WERI-Rb-1 (cell line): Measurements from ENCODE around the gene PSMD5.
A peak's percentile ranks its signal among the peaks of the same experiment; 100 is the strongest.
"Not testable (repeated sequence)": the region's sequence is repeated elsewhere in the genome, so short reads cannot be mapped to it uniquely, and the experiment has no call there.

Source experiments
- DNase-seq: peaks from one replicate; pipeline ENCODE4 v3.0.0-alpha.2; 2020
- H3K27ac ChIP-seq: fragments of 250-450 bp; sonication (Bioruptor Pico); 2 replicates; pipeline ENCODE4 v1.5.1; 2020; ENCODE audit warnings: mild to moderate bottlenecking, moderate library complexity
- H3K27me3 ChIP-seq: fragments of 250-450 bp; sonication (Bioruptor Pico); 2 replicates; pipeline ENCODE4 v1.5.1; 2021; ENCODE audit warnings: mild to moderate bottlenecking, low read depth, moderate library complexity; ENCODE audit not compliant: insufficient read depth, severe bottlenecking
- H3K36me3 ChIP-seq: fragments of 250-450 bp; sonication (Bioruptor Pico); 2 replicates; pipeline ENCODE4 v1.5.1; 2020; ENCODE audit warnings: mild to moderate bottlenecking, moderate library complexity
- H3K4me3 ChIP-seq: 2 replicates; pipeline ENCODE4 v1.5.1; 2011; ENCODE audit warnings: low read depth, mild to moderate bottlenecking, control low read depth, low read length
- H3K9me3 ChIP-seq: fragments of 250-450 bp; sonication (Bioruptor Pico); 2 replicates; pipeline ENCODE4 v1.5.1; 2021; ENCODE audit warnings: mild to moderate bottlenecking, moderate library complexity; ENCODE audit not compliant: severe bottlenecking
- TF ChIP-seq, protein P1 (sequence below): IDR thresholded peaks from 2 replicates; pipeline ENCODE4 v1.5.1; 2011; ENCODE audit warnings: low read depth, mild to moderate bottlenecking, control low read depth, inconsistent platforms, low read length

PSMD5 gene

DNA sequence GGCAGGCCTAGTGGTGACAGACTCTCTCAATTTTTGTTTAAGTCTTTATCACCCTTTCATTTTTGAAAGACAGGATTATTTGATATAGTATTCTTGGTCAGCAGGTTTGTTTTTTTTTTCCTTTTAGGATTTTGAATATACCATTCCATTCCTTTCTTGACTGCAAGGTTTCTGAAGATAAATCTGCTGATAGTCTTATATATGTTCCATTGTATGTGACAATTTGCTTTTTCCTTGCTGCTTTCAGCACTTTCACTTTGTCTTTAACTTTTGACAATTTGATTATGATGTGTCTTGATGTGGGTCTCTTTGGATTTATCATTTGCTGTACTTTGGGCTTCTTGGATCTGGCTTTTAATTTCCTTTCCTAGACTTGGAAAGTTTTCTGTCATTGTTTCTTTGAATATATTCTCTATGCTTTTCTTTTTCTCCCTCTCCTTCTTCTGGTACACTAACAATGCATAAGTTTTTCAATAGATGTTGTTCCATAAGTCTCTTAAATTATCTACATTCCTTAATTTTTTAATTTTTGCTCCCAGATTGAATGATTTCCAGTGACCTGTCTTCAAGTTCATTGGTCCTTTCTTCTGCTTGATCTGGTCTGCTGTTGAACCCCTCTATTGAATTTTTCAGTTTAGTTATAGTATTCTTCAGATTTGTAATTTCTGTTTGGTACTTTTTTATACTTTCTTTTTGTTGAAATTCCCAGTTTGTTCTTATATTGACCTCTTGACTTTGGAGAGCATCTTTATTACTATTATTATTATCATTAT lies 34.9 kb downstream of the PSMD5 start:
- Histone ChIP-seq H3K9me3 (peaks cover 23% of the 10 kb centered on the region), H3K36me3 (no peaks in the 10 kb centered on the region), H3K27me3 (no peaks in the 10 kb centered on the region), H3K4me3 (no peak overlapping the region), H3K27ac (no peak overlapping the region)
- no peak for DNase-seq
- TF ChIP-seq, protein P1, sequence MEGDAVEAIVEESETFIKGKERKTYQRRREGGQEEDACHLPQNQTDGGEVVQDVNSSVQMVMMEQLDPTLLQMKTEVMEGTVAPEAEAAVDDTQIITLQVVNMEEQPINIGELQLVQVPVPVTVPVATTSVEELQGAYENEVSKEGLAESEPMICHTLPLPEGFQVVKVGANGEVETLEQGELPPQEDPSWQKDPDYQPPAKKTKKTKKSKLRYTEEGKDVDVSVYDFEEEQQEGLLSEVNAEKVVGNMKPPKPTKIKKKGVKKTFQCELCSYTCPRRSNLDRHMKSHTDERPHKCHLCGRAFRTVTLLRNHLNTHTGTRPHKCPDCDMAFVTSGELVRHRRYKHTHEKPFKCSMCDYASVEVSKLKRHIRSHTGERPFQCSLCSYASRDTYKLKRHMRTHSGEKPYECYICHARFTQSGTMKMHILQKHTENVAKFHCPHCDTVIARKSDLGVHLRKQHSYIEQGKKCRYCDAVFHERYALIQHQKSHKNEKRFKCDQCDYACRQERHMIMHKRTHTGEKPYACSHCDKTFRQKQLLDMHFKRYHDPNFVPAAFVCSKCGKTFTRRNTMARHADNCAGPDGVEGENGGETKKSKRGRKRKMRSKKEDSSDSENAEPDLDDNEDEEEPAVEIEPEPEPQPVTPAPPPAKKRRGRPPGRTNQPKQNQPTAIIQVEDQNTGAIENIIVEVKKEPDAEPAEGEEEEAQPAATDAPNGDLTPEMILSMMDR = no peak

DNA sequence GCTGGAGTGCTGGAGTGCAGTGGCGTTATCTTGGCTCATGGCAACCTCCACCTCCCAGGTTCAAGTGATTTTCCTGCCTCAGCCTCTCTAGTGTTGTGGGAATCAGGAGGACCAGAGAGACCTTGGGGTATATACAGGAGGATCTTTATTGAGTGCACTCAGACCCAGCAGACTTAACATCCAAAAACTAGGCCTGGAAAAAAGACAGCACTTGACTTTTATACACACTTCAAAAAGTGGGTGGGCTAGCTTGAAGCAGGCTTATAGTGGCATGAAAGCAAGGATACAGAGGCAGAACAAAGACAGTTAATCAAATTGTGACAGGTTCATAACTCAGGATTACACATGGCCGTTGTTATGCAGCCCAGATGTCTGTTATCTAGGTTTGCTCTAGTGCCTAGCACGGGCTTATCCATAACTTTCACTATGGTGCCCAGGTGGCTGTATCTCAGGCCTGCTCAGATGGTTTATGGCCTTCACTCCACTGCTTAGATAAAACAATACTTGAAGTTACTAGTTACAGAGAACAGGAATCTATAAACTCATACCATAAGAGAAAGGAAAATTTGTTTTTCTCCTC lies 37.8 kb downstream of the PSMD5 start:
- H3K36me3 ChIP-seq, DNase-seq, H3K27ac ChIP-seq, H3K4me3 ChIP-seq, H3K27me3 ChIP-seq: not testable (repeated sequence)
- peaks cover 23% of the 10 kb centered on the region for H3K9me3 ChIP-seq

DNA sequence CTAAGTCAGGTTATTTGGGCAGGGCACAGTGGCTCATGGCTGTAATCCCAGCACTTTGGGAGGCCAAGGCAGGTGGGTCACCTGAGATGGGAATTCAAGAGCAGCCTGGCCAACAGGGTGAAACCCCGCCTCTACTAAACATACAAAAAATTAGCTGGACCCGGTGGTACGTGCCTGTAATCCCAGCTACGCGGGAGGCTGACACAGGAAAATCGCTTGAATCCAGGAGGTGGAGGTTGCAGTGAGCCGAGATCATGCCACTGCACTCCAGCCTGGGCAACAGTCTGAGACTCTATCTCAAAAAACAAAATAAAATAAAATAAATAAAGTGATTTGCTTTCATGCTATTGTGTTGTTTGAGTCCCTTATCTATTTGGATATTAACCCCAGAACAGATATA lies 41.3 kb downstream of the PSMD5 start:
- H3K36me3 ChIP-seq = no peaks in the 10 kb centered on the region
- TF ChIP-seq, protein P1 = no peak
- H3K27ac ChIP-seq = no peak overlapping the region
- H3K9me3 ChIP-seq = peaks cover 11% of the 10 kb centered on the region
- no peaks in the 10 kb centered on the region for H3K27me3 ChIP-seq
- no peak for DNase-seq
- H3K4me3 ChIP-seq = no peak overlapping the region

DNA sequence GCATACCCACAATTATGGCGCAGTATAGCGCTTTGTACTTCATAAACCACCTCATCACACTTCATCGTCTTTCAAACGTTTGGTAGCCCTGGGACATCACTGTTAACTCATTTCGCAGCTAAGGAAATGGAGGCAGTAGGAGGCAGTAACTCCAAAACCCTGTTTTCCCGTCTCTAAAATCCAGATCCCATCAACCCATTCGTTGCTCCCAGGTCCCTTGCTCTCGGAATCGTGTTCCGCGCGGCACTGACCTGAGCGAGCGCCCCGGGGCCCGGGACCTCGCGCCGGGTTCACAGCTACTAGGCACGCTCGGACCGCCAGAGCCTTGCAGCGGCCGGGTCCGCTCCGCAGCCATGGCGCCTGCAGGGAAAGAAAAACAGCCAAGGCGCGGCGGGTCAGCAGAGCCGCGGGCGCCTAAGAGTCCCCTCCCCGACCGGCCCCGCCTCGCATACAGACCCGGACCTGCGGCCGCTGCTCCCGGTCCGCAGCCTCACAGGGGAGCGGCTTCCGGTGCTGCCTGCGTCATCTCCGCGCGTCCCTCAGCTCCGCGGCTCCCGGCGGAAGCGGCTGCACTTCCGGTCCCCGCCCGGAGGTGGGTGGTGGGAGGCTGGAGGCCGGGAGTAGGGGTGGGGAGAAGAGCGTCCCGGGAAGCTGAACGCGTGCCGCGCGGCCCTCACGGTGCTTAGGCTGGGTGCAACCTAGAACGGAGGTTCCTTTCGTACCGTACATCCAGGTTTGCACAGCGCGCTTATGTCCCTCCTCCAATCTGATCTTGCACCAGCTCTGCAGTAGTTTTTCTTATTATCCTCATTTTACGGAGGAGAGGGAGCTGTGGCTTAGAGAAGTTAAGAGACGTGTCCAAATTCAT lies 49.6 kb downstream of the PSMD5 start, which contains the start of gene FBXW2:
Gene FBXW2 (minus strand): TSS at position 519 of the 868 bp plus-strand sequence. CDS start 5,158 bp downstream, outside the sequence.
- Histone ChIP-seq H3K9me3 (no peaks in the 10 kb centered on the region), H3K27me3 (no peaks in the 10 kb centered on the region), H3K27ac (peak within 1 kb of the TSS; percentile 90), H3K36me3 (peaks cover 37% of the 10 kb centered on the region), H3K4me3 (peak within 1 kb of the TSS; percentile 83)
- peak; percentile 96 for DNase-seq
- TF ChIP-seq, protein P1 = no peak

DNA sequence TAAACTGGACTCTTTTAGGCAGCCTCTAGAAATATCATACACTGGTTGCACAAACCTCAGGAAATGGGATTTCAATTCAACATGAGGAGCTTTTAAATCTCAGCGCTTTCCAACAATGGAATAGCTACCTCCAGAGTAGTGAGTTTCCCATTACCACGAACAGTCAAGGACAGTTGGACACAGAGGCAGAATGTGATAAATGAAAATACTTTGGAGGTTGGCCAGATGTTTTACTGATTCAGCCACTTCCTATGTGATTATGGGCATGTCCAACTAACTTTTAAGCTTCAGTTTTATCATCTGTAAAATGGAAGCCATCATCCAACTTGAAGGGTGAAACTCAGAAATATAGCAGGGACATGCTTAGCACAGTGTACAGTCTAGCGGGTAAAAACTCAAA lies 51.6 kb downstream of the PSMD5 start:
- TF ChIP-seq, protein P1 = no peak
- peaks cover 56% of the 10 kb centered on the region for H3K36me3 ChIP-seq
- no peak for DNase-seq
- no peaks in the 10 kb centered on the region for H3K27me3 ChIP-seq
- H3K27ac ChIP-seq = no peak overlapping the region
- H3K4me3 ChIP-seq = no peak overlapping the region
- no peaks in the 10 kb centered on the region for H3K9me3 ChIP-seq

DNA sequence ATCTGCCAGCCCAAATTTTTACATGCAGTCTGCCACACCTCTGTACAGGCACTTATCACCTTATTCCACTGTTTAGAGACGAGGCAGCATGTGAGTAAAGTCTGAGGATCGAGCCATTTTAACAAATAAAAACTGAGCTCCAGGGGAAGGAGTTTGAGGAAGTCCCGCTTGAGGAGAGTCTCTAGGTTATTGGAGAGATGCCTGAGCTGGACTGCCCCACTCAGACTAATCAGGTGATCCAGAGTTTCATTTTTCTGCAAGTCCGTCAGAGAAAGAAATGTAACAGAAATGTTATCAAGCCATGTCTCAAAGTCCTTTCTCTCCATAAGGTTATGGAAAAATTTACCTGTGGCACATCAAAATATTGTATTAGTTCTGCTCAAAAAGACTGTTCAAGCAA lies 54.8 kb downstream of the PSMD5 start:
- Histone ChIP-seq H3K27ac (no peak overlapping the region), H3K4me3 (no peak overlapping the region), H3K9me3 (no peaks in the 10 kb centered on the region), H3K27me3 (no peaks in the 10 kb centered on the region), H3K36me3 (peaks cover 65% of the 10 kb centered on the region)
- TF ChIP-seq, protein P1 = no peak
- no peak for DNase-seq
